ENCODE data around the gene PSMC2. TPM values are rescaled to one million over a fixed set of nuclear protein-coding genes. Genes with fewer than 3 reads are reported as not detected.

The PSMC2 gene
- total RNA-seq, 1 donor from 2014 or later, result 94.3 TPM

DNA sequence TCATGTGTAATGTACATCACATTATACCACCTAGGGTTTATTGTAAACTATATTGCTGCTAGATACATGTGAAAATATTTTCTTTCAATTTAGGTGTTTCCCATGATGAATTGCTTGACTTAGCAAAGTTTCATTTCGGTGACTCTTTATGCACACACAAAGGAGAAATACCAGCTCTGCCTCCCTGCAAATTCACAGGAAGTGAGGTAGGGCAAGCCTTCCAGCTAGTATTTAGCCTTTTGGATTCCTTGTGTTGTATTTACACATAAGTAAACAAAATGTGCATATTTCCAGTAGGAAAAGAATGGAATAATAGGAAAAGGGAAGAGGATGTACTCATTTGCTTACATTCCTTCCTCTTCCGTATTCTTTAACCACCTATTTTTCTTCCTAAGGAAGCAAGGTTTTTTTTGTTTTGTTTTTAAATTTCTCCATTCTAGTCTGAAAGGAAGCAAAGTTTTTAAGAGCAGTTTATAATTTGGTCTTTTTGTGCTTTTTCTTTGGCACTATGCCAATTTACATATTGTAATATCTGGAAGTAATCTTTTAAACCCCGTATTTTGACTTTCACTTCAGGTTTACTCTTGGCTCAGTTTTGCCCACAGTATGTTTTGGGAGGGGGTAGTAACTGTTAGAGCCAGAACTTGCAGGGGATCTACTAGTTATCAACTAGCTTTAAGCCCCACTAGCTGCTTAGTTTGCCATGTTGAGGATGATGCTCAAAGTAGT is 39.8 kb upstream of the PSMC2 start:
- TF ChIP-seq, protein P1, sequence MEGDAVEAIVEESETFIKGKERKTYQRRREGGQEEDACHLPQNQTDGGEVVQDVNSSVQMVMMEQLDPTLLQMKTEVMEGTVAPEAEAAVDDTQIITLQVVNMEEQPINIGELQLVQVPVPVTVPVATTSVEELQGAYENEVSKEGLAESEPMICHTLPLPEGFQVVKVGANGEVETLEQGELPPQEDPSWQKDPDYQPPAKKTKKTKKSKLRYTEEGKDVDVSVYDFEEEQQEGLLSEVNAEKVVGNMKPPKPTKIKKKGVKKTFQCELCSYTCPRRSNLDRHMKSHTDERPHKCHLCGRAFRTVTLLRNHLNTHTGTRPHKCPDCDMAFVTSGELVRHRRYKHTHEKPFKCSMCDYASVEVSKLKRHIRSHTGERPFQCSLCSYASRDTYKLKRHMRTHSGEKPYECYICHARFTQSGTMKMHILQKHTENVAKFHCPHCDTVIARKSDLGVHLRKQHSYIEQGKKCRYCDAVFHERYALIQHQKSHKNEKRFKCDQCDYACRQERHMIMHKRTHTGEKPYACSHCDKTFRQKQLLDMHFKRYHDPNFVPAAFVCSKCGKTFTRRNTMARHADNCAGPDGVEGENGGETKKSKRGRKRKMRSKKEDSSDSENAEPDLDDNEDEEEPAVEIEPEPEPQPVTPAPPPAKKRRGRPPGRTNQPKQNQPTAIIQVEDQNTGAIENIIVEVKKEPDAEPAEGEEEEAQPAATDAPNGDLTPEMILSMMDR (IDR thresholded peaks at IDR 0.05), result no peak
- no peak for ATAC-seq (ENCODE audit: low read depth)
- ChIA-PET CTCF (no interaction called here), POLR2A (interaction anchor here (0.6 to 1.8 kb wide), 2 partner anchors 19 to 160 kb away, joined by 3 to 4 read pairs; no protein-coding TSS in a partner anchor)
- H3K4me3 Mint-ChIP-seq, result no peak overlapping the region
- intact Hi-C loops (cut with micrococcal nuclease), result no loop called here
- H3K9me3 Mint-ChIP-seq, result no peaks in the 10 kb centered on the region
- no peak overlapping the region for H3K27ac Mint-ChIP-seq
- H3K36me3 Mint-ChIP-seq (ENCODE audit: low read depth), result peaks cover 85% of the 10 kb centered on the region
- DNase-seq, result no peak
- no peaks in the 10 kb centered on the region for H3K27me3 Mint-ChIP-seq
- peaks cover 10% of the 10 kb centered on the region for H3K4me1 Mint-ChIP-seq

- ATAC-seq (ENCODE audit: low read depth) (no peak), DNase-seq (no peak)
- H3K4me3 Mint-ChIP-seq, result no peak overlapping the region
- H3K27me3 Mint-ChIP-seq, result no peaks in the 10 kb centered on the region
- POLR2A ChIA-PET, result interaction anchor here (0.6 kb wide), 1 partner anchor 46 kb away, joined by 3 read pairs; no protein-coding TSS in a partner anchor
- CTCF ChIA-PET, result interaction anchor here (0.6 kb wide), 1 partner anchor 253 kb away, joined by 3 read pairs; no protein-coding TSS in a partner anchor
- no peak overlapping the region for H3K27ac Mint-ChIP-seq
- H3K9me3 Mint-ChIP-seq, result no peaks in the 10 kb centered on the region
- intact Hi-C loops (cut with micrococcal nuclease), result loop anchor here (10.0 kb wide), 1 partner anchor 50 kb away; no protein-coding TSS in a partner anchor
- H3K36me3 Mint-ChIP-seq (ENCODE audit: low read depth), result peaks cover 88% of the 10 kb centered on the region
- H3K4me1 Mint-ChIP-seq, result peaks cover 7% of the 10 kb centered on the region
- TF ChIP-seq, protein P1 (IDR thresholded peaks at IDR 0.05), result no peak
These were observed 32.6 kb upstream of the PSMC2 start for GRCh38 chr7:103314852-103315251.

DNA sequence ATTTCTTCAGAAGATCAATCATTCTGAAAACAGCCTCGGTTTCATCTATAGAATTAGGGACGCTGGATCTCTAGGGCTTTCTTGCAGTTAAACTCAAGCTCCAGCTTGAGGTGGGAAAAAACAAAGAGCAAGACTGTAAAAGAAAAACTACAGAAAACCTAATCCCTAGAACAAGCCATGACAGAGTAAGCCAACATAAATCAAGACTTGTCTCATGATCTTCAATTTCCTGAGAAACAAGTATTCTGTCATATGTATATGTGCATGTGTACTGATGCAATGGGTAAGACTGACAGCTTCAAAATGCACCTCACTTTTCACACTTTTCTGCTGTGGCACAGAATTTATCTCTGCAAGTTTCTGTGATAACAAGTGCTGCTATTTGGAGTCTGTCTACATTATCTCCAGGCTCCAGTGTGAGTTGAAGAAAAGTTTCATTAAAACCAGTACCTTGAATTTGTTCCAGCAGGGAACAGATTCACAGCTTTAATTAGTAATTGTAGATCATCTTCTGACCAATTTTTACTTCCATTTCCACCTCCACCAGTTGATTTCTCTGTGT is 31.0 kb upstream of the PSMC2 start:
- peaks cover 7% of the 10 kb centered on the region for H3K4me1 Mint-ChIP-seq
- intact Hi-C loops (cut with micrococcal nuclease), result loop anchor here (10.0 kb wide), 1 partner anchor 48 kb away; no protein-coding TSS in a partner anchor
- POLR2A ChIA-PET, result no interaction called here
- H3K27ac Mint-ChIP-seq, result peak overlapping the region; percentile 62
- H3K9me3 Mint-ChIP-seq, result no peaks in the 10 kb centered on the region
- H3K36me3 Mint-ChIP-seq (ENCODE audit: low read depth), result peaks cover 82% of the 10 kb centered on the region
- CTCF ChIA-PET, result no interaction called here
- no peaks in the 10 kb centered on the region for H3K27me3 Mint-ChIP-seq
- no peak for DNase-seq
- no peak overlapping the region for H3K4me3 Mint-ChIP-seq
- TF ChIP-seq, protein P1 (IDR thresholded peaks at IDR 0.05), result no peak
- no peak for ATAC-seq (ENCODE audit: low read depth)

DNA sequence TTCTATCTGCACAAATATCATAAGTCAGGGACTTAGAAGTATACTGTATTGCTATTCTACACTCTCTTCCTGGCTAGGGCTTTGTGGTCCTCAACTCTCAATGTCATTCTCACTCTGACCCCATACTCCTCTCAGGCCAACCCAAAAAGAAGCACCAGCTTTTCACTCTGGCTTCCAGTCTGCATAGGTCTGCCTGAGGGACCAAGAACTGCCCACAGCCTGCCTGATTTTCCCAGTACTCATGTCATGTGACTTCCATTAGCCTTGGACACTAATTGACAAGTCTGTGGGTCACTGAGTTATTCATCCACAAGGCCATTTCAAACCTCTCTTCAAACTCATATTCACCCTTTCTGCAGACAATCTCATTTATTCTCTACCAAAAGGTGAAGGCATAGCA is 30.4 kb upstream of the PSMC2 start:
- Mint-ChIP-seq H3K27me3 (no peaks in the 10 kb centered on the region), H3K4me1 (peaks cover 7% of the 10 kb centered on the region), H3K27ac (peak overlapping the region; percentile 62), H3K4me3 (no peak overlapping the region), H3K36me3 (ENCODE audit: low read depth) (peaks cover 79% of the 10 kb centered on the region), H3K9me3 (no peaks in the 10 kb centered on the region)
- ChIA-PET CTCF (no interaction called here), POLR2A (no interaction called here)
- ATAC-seq (ENCODE audit: low read depth) (no peak), DNase-seq (no peak)
- intact Hi-C loops (cut with micrococcal nuclease), result loop anchor here (10.0 kb wide), 1 partner anchor 48 kb away; no protein-coding TSS in a partner anchor
- TF ChIP-seq, protein P1 (IDR thresholded peaks at IDR 0.05), result no peak

- Mint-ChIP-seq H3K4me3 (no peak overlapping the region), H3K9me3 (no peaks in the 10 kb centered on the region), H3K27ac (no peak overlapping the region), H3K4me1 (no peaks in the 10 kb centered on the region), H3K27me3 (no peaks in the 10 kb centered on the region), H3K36me3 (ENCODE audit: low read depth) (peaks cover 61% of the 10 kb centered on the region)
- CTCF ChIA-PET, result no interaction called here
- TF ChIP-seq, protein P1 (IDR thresholded peaks at IDR 0.05), result no peak
- ATAC-seq (ENCODE audit: low read depth), result no peak
- POLR2A ChIA-PET, result interaction anchor here (1.4 kb wide), 1 partner anchor 19 kb away, joined by 3 read pairs; no protein-coding TSS in a partner anchor
- intact Hi-C loops (cut with micrococcal nuclease), result no loop called here
- no peak for DNase-seq
These were observed 21.7 kb upstream of the PSMC2 start for GRCh38 chr7:103325744-103326143.
